Measurements from ENCODE around the gene NSG1. TPM values are rescaled to one million over a fixed set of nuclear protein-coding genes. Genes with fewer than 3 reads are reported as not detected.
A peak's percentile ranks its signal among the peaks of the same experiment; 100 is the strongest.

The NSG1 gene
- total and polyA plus RNA-seq, 4 donors, result 0.39 to 22.4 (median 1.6) TPM

DNA sequence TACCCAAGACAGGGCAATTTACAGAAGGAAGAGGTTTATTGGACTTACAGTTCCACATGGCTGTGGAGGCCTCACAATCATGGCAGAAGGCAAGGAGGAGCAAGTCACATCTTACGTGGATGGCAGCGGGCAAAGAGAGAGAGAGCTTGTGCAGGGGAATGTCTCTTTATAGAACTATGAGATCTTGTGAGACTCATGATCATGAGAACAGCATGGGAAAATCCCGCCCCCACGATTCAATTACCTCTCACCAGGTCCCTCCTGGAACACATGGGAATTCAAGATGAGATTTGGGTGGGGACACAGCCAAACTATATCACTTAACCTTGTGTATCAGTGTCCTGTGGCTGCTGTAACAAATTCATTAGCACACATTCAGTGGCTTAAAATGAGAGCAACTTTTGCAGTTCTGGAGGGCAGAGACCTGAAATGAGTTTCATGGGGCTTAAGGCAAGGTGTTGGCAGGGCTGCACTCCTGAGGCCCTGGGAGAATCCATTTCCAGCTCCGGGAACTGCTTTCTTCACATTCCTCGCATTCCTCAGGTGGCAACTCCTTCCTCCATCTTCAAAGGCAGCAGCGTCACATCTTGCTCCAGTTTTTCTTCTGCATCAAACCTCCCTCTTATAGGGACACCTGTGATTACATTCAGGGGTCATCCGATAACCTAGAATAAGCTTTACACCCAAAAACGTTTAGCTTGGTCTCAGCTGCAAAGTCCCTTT, 22.3 kb upstream of the NSG1 start:
- TF ChIP-seq, protein P1, sequence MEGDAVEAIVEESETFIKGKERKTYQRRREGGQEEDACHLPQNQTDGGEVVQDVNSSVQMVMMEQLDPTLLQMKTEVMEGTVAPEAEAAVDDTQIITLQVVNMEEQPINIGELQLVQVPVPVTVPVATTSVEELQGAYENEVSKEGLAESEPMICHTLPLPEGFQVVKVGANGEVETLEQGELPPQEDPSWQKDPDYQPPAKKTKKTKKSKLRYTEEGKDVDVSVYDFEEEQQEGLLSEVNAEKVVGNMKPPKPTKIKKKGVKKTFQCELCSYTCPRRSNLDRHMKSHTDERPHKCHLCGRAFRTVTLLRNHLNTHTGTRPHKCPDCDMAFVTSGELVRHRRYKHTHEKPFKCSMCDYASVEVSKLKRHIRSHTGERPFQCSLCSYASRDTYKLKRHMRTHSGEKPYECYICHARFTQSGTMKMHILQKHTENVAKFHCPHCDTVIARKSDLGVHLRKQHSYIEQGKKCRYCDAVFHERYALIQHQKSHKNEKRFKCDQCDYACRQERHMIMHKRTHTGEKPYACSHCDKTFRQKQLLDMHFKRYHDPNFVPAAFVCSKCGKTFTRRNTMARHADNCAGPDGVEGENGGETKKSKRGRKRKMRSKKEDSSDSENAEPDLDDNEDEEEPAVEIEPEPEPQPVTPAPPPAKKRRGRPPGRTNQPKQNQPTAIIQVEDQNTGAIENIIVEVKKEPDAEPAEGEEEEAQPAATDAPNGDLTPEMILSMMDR (IDR thresholded peaks at IDR 0.05; ENCODE audit: control extremely low read depth, extremely low read depth), result no peak
- DNase-seq (peak in 2 of 3 donors; percentile 18 to 23), ATAC-seq (ENCODE audit: insufficient read depth, low FRiP score) (no peak)
- H3K27ac ChIP-seq (ENCODE audit: low read depth in 1 of 2, low read length in 1 of 2), result no peak overlapping the region
- peaks cover 0 to 7% (median 0%) of the 10 kb centered on the region in 4 donors for H3K9me3 ChIP-seq (ENCODE audit: control insufficient read depth in 4 of 4, insufficient read depth in 3 of 4, low read length in 3 of 4)
- no peak overlapping the region for H3K4me3 ChIP-seq
- 72 to 80% methylated on average over 9 of the region's 9 CpGs for WGBS, 2 donors
- no peaks in the 10 kb centered on the region for H3K36me3 ChIP-seq (ENCODE audit: control insufficient read depth in 4 of 4, insufficient read depth in 4 of 4, low read length in 4 of 4)
- H3K4me1 ChIP-seq (ENCODE audit: control insufficient read depth in 5 of 5, insufficient read depth in 5 of 5, low read length in 5 of 5), result no peaks in the 10 kb centered on the region
- no peaks in the 10 kb centered on the region for H3K27me3 ChIP-seq (ENCODE audit: control insufficient read depth in 3 of 3, insufficient read depth in 3 of 3, low read length in 2 of 3)
- H3K9ac ChIP-seq (ENCODE audit: insufficient read depth in 1 of 2, low read length in 2 of 2), result no peak overlapping the region

DNA sequence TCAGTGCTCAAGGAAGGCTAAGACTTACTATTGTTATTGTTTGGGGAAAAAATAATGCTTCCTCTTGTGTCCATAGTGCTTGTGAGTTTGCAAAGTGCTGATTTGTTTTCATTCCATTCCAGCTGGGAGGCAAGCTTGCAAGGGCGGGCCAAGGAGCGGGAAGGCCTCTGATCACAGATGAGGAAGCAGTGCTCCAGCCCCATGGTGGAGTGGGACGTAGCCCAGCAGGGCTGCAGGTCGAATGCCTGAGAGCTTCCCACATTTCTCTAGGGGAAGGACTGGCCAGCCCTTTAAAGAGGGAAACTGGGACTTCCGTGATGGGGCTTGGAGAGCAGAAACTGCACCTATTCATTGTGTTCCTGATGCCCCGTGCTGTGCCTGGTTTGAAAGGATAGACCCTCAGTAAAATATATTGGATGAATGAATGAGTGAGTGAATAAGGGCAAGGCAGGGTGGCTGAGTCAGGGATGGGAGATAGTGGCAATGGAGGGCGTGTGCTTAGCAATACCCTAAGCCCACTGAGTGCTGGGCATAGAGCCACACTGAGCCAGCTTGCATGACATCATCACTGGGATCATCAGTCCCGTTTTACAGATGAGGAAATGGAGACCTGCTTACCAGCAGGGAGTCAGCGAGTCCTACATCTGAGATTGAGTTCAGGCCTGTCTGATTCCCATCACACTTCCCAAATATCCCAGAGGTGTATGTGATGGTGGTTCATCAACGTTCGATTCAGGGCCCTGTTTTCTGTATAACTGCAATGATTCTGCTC, 17.9 kb upstream of the NSG1 start:
- Histone ChIP-seq H3K9ac (ENCODE audit: insufficient read depth in 1 of 2, low read length in 2 of 2) (no peak overlapping the region), H3K27ac (ENCODE audit: low read depth in 1 of 2, low read length in 1 of 2) (no peak overlapping the region), H3K36me3 (ENCODE audit: control insufficient read depth in 4 of 4, insufficient read depth in 4 of 4, low read length in 4 of 4) (no peaks in the 10 kb centered on the region), H3K4me1 (ENCODE audit: control insufficient read depth in 5 of 5, insufficient read depth in 5 of 5, low read length in 5 of 5) (no peaks in the 10 kb centered on the region), H3K9me3 (ENCODE audit: control insufficient read depth in 4 of 4, insufficient read depth in 3 of 4, low read length in 3 of 4) (peaks cover 0 to 7% (median 0%) of the 10 kb centered on the region in 4 donors), H3K4me3 (peak overlapping the region; percentile 8), H3K27me3 (ENCODE audit: control insufficient read depth in 3 of 3, insufficient read depth in 3 of 3, low read length in 2 of 3) (no peaks in the 10 kb centered on the region)
- WGBS, 2 donors, result 72 to 81% methylated on average over 11 of the region's 11 CpGs
- no peak for ATAC-seq (ENCODE audit: insufficient read depth, low FRiP score)
- TF ChIP-seq, protein P1 (IDR thresholded peaks at IDR 0.05; ENCODE audit: control extremely low read depth, extremely low read depth), result no peak
- DNase-seq, result no peak

DNA sequence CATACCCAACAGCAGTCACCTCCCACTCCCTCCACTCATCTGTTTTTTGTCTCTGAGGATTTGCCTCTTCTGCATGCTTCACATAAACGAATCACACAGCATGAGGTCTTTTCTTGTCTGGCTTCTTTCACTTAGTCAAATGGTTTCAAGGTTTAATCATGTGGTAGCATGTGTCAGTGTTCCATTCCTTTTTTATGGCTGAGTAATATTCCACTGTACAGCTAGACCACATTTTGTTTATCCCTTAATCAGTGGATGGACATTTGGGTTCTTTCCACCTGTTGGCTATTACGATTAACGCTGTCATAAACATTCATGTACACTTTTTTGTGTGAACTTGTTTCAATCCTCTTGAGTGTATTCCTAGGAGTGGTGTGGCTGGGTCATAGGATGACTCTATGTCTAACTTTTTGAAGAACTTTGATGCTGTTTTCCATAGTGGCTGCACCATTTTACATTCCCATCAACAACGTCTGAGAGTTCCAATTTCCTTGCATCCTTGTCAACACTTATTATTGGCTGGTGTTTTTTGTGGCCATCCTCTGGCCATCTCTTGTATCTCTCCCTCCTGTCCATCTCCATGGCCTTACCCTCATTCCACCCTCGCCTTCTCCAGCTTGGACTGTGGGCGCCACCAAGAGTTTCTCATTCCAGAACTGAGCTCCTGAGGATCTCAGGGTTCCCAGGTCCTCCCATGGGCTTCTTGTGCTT, 12.4 kb upstream of the NSG1 start:
- H3K4me3 ChIP-seq, result no peak overlapping the region
- H3K27ac ChIP-seq (ENCODE audit: low read depth in 1 of 2, low read length in 1 of 2), result no peak overlapping the region
- DNase-seq (no peak), ATAC-seq (ENCODE audit: insufficient read depth, low FRiP score) (no peak)
- H3K36me3 ChIP-seq (ENCODE audit: control insufficient read depth in 4 of 4, insufficient read depth in 4 of 4, low read length in 4 of 4), result no peaks in the 10 kb centered on the region
- no peak overlapping the region for H3K9ac ChIP-seq (ENCODE audit: insufficient read depth in 1 of 2, low read length in 2 of 2)
- TF ChIP-seq, protein P1 (IDR thresholded peaks at IDR 0.05; ENCODE audit: control extremely low read depth, extremely low read depth), result no peak
- WGBS, 2 donors, result 78 to 88% methylated on average over 6 of the region's 6 CpGs
- H3K4me1 ChIP-seq (ENCODE audit: control insufficient read depth in 5 of 5, insufficient read depth in 5 of 5, low read length in 5 of 5), result no peaks in the 10 kb centered on the region
- peaks cover 0 to 11% (median 3%) of the 10 kb centered on the region in 4 donors for H3K9me3 ChIP-seq (ENCODE audit: control insufficient read depth in 4 of 4, insufficient read depth in 3 of 4, low read length in 3 of 4)
- peaks cover 0 to 6% (median 2%) of the 10 kb centered on the region in 3 donors for H3K27me3 ChIP-seq (ENCODE audit: control insufficient read depth in 3 of 3, insufficient read depth in 3 of 3, low read length in 2 of 3)

Data from lung (tissue), 12 donors.